PC-3 (cell line): ENCODE results near the gene SPDYE1. TPM values are rescaled to one million over a fixed set of nuclear protein-coding genes. Genes with fewer than 3 reads are reported as not detected.
"Not testable (repeated sequence)": the region's sequence is repeated elsewhere in the genome, so short reads cannot be mapped to it uniquely, and the experiment has no call there.

Source experiments
- ATAC-seq: fragments of 200-7000 bp; cut with Tn5 transposase; 2 replicates; pipeline ENCODE4 v1.9.1; 2020; ENCODE audit warnings: mild to moderate bottlenecking, moderate library complexity
- BruUV-seq: library from RNA; stranded (reverse); fragments of 400-500 nt; replicated peaks from 2 replicates; lab custom pipeline; 2021; lab: Mats Ljungman, UMichigan
- CTCF ChIA-PET: fragments of 300-600 bp; sonication (Branson Sonifier 250); formaldehyde crosslinking; loops from one replicate; lab custom pipeline; 2022; ENCODE audit warnings: antibody characterized with exemption; lab: Charles Lee
- POLR2A ChIA-PET: fragments of 300-600 bp; sonication (Branson Sonifier 250); formaldehyde crosslinking; loops from one replicate; lab custom pipeline; 2022; ENCODE audit warnings: antibody characterized with exemption; ENCODE audit not compliant: unreplicated experiment; lab: Charles Lee
- DNase-seq: peaks from one replicate; pipeline ENCODE4 v3.0.0-alpha.2; 2015
- H2AFZ ChIP-seq: fragments of 300-600 bp; sonication (generic); 2 replicates; pipeline ENCODE4 v1.6.0; 2016; ENCODE audit warnings: antibody characterized with exemption, low read length
- H3F3A ChIP-seq: fragments of 300-600 bp; sonication (generic); one replicate; pipeline ENCODE4 v1.6.0; 2017; ENCODE audit warnings: antibody characterized with exemption, low read length, control low read depth, mild to moderate bottlenecking; ENCODE audit not compliant: unreplicated experiment
- H3K27ac ChIP-seq: fragments of 300-600 bp; sonication (generic); 2 replicates; pipeline ENCODE4 v1.5.1; 2016; ENCODE audit warnings: mild to moderate bottlenecking, low read length
- H3K27me3 ChIP-seq: fragments of 300-600 bp; sonication (generic); 2 replicates; pipeline ENCODE4 v1.6.1; 2016; ENCODE audit warnings: low read length, mixed read lengths
- H3K36me3 ChIP-seq: fragments of 300-600 bp; sonication (generic); 2 replicates; pipeline ENCODE4 v1.6.1; 2016; ENCODE audit warnings: low read depth, mixed run types, low read length, mixed read lengths
- H3K4me1 ChIP-seq: fragments of 300-600 bp; sonication (generic); 2 replicates; pipeline ENCODE4 v1.5.1; 2016; ENCODE audit warnings: low read length; ENCODE audit not compliant: insufficient read depth
- H3K4me2 ChIP-seq: fragments of 300-600 bp; sonication (generic); 2 replicates; pipeline ENCODE4 v1.6.0; 2016; ENCODE audit warnings: low read length
- H3K4me3 ChIP-seq: fragments of 300-600 bp; sonication (generic); 2 replicates; pipeline ENCODE4 v1.5.1; 2016; ENCODE audit warnings: mild to moderate bottlenecking, low read length, mixed read lengths
- H3K79me2 ChIP-seq: fragments of 300-600 bp; sonication (generic); 2 replicates; pipeline ENCODE4 v1.6.1; 2017; ENCODE audit warnings: low read length, mixed read lengths
- H3K9ac ChIP-seq: fragments of 300-600 bp; sonication (generic); 2 replicates; pipeline ENCODE4 v1.6.0; 2016; ENCODE audit warnings: mild to moderate bottlenecking, low read length
- H3K9me2 ChIP-seq: fragments of 300-600 bp; sonication (generic); replicated peaks from 2 replicates; pipeline ENCODE4 v1.6.1; 2016; ENCODE audit warnings: mixed run types, low read length, mixed read lengths
- H3K9me3 ChIP-seq: fragments of 300-600 bp; sonication (generic); 2 replicates; pipeline ENCODE4 v1.6.1; 2016; ENCODE audit warnings: low read length, mixed read lengths
- H4K20me1 ChIP-seq: fragments of 300-600 bp; sonication (generic); 2 replicates; pipeline ENCODE4 v1.6.1; 2016; ENCODE audit warnings: low read length, mixed read lengths
- intact Hi-C: fragments of 100-400 bp; cut with micrococcal nuclease; formaldehyde crosslinking; loops from 2 replicates; pipeline ENCODE4 v1.9.0; 2023
- total RNA-seq: library from RNA; depleted of rRNA; stranded (reverse); fragments of >200 nt; gene quantifications from 2 replicates; pipeline ENCODE4 v1.2.3, GENCODE V29; 2014

The SPDYE1 gene
- total RNA-seq, 1 experiment from 2014 or later = not detected

GRCh38 chr7:44022796-44023467, 25.2 kb downstream of the SPDYE1 start:
- POLR2A ChIA-PET, H3K9me3 ChIP-seq, BruUV-seq, H4K20me1 ChIP-seq, intact Hi-C loops, H3K4me1 ChIP-seq, CTCF ChIA-PET, H3K27me3 ChIP-seq, H3K36me3 ChIP-seq, H3K9ac ChIP-seq, H2AFZ ChIP-seq, H3K9me2 ChIP-seq, H3K4me3 ChIP-seq, H3F3A ChIP-seq, H3K79me2 ChIP-seq: not testable (repeated sequence)
- H3K27ac ChIP-seq = peak overlapping the region; percentile 39; the same call in 1 of the 2 replicates
- peak overlapping the region; percentile 26; the same call in 1 of the 2 replicates for H3K4me2 ChIP-seq
- peak; percentile 23 for ATAC-seq
- DNase-seq = peak; percentile 51

DNA sequence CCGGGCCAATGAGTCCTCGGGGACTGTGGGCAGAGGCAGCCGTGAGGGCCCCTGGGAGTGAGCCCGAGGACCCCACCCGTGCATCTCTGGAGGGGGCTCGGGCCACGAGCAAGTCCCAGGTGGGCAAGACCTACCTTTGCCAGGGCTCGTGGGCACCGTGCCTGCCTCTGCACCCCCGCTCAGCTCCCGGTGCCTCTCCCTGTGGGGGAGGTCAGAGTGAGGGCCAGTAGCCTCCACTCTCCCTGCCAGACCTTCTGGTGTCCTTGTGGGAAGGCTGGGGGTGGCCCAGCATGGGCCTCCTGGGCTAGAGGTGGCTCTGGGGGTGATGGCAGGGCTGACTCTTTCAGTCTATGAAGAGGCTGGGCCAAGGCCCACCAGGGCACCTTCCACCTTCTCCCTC, 31.7 kb downstream of the SPDYE1 start:
- H3K9me3 ChIP-seq, POLR2A ChIA-PET, H3K36me3 ChIP-seq, H3K27me3 ChIP-seq, H3F3A ChIP-seq, H3K4me1 ChIP-seq, DNase-seq, BruUV-seq, H4K20me1 ChIP-seq, H3K9ac ChIP-seq, H3K4me3 ChIP-seq, CTCF ChIA-PET, H3K9me2 ChIP-seq, intact Hi-C loops, H2AFZ ChIP-seq, ATAC-seq, H3K27ac ChIP-seq, H3K4me2 ChIP-seq, H3K79me2 ChIP-seq: not testable (repeated sequence)

DNA sequence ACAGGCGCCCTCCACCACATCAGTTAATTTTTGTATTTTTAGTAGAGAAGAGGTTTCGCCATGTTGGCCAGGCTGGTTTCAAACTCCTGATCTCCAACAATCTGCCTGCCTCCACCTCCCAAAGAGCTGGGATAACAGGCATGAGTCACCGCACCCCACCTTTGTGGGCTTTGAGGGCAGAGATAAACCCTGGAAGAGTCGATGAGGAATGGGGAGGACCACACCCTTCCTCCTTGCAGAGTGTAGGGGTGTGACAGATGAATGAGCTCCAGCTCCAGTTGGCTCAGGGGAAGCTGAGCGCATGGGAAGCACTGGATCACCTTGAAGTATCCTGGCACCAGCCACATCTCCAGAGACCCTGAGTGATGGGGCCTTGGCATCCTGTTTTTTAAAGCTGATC, 32.3 kb downstream of the SPDYE1 start:
- BruUV-seq, H3K4me1 ChIP-seq, H3K36me3 ChIP-seq, H3K4me3 ChIP-seq, DNase-seq, H2AFZ ChIP-seq, POLR2A ChIA-PET, H3K9me3 ChIP-seq, H3K27me3 ChIP-seq, H3K79me2 ChIP-seq, H3K27ac ChIP-seq, H3K9ac ChIP-seq, CTCF ChIA-PET, intact Hi-C loops, H3F3A ChIP-seq, H3K9me2 ChIP-seq, H4K20me1 ChIP-seq, H3K4me2 ChIP-seq: not testable (repeated sequence)
- ATAC-seq = peak; percentile 81

DNA sequence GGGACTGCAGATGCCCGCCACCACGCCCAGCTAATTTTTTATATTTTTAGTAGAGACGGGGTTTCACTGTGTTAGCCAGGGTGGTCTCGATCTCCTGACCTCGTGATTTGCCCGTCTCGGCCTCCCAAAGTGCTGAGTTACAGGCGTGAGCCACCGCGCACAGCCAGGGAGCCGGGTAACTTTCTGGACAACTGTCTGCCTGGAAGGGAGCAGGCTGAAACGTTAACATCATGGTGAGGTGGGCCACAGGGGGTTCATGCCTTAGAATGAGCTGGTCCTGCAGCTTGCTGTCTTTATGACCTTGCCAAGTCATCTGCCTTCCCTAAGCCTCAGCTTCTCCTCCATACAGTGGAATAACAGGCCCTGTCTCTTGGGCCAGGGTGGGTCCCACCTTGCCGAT, 33.6 kb downstream of the SPDYE1 start:
- H3K9me2 ChIP-seq, H3K4me2 ChIP-seq, H3K79me2 ChIP-seq, H3K36me3 ChIP-seq, H4K20me1 ChIP-seq, ATAC-seq, H3K9ac ChIP-seq, H3K27me3 ChIP-seq, H3K4me3 ChIP-seq, DNase-seq, H3K4me1 ChIP-seq, H2AFZ ChIP-seq, POLR2A ChIA-PET, BruUV-seq, H3K9me3 ChIP-seq, intact Hi-C loops, H3K27ac ChIP-seq, CTCF ChIA-PET, H3F3A ChIP-seq: not testable (repeated sequence)

GRCh38 chr7:44032031-44032430, 34.3 kb downstream of the SPDYE1 start:
- H3F3A ChIP-seq, H3K79me2 ChIP-seq, H3K9ac ChIP-seq, H3K27ac ChIP-seq, ATAC-seq, BruUV-seq, H3K4me3 ChIP-seq, H3K9me2 ChIP-seq, H4K20me1 ChIP-seq, H3K4me2 ChIP-seq, H3K36me3 ChIP-seq, DNase-seq, POLR2A ChIA-PET, intact Hi-C loops, H3K9me3 ChIP-seq, H3K4me1 ChIP-seq, H2AFZ ChIP-seq, H3K27me3 ChIP-seq, CTCF ChIA-PET: not testable (repeated sequence)

DNA sequence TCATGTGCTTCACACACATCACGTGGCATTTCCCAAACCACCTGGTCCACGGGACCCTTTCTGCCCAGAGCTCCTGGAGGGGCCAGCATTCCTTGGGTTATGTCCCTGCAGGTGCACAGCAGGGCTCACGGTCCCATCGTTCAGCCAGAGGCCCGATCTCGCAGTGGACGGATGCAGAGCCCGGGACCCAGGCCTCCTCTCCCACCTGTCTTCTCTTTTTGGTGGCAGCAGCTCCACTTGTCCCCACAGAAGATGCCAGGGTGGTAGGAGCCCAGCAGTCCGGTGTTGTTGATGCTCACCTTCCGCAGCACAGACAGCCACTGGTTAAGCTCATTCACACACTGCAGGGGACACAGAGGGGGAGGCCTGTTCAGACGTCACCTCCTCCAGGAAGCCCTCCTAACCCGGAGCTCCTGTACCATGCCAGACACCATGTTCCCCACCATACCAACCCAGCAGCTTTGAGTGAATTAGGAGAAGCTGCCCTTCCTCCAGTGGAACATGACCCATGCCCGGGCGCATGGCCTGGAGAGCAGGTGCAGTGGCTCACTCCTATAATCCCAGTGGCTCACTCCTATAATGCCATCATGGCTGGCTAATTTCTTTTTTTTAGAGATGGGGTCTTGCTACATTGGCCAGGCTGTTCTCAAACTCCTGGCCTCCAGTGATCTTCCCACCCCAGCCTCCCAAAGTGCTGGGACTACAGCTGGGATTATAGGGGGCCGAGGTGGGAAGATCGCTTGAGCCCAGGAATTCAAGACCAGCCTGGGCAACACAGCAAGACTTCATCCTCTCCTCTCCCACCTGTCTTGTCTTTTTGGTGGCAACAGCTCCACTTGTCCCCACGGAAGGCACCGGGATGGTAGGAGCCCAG, 36.5 kb downstream of the SPDYE1 start:
- POLR2A ChIA-PET = not testable (repeated sequence)

More for the DNA sequence above, 36.5 kb downstream of the SPDYE1 start:
- H3K36me3 ChIP-seq, ATAC-seq, H2AFZ ChIP-seq, intact Hi-C loops, H3F3A ChIP-seq, BruUV-seq, H3K9ac ChIP-seq, H3K27ac ChIP-seq, H3K79me2 ChIP-seq, H3K9me2 ChIP-seq, H3K4me3 ChIP-seq, H4K20me1 ChIP-seq, H3K4me2 ChIP-seq, H3K4me1 ChIP-seq, CTCF ChIA-PET, H3K9me3 ChIP-seq, H3K27me3 ChIP-seq, DNase-seq: not testable (repeated sequence)
